ENCODE data around the gene HRH2. TPM values are rescaled to one million over a fixed set of nuclear protein-coding genes. Genes with fewer than 3 reads are reported as not detected.
A peak's percentile ranks its signal among the peaks of the same experiment; 100 is the strongest.

Gene HRH2
- polyA plus RNA-seq, 6 donors from 2014 or later: not detected

GRCh38 chr5:175652741-175653663, 4.9 kb upstream of the HRH2 start:
- peaks cover 20 to 41% (median 24%) of the 10 kb centered on the region in 3 donors for H3K27me3 Mint-ChIP-seq
- DNase-seq (no peak), ATAC-seq (ENCODE audit: low read depth in 2 of 2) (no peak)
- H3K4me3 Mint-ChIP-seq: no peak overlapping the region
- H3K9me3 Mint-ChIP-seq: peaks cover 6 to 37% (median 18%) of the 10 kb centered on the region in 7 donors
- H3K4me1 Mint-ChIP-seq: peaks cover 0 to 7% (median 5%) of the 10 kb centered on the region in 3 donors
- H3K36me3 Mint-ChIP-seq: peaks cover 0 to 14% of the 10 kb centered on the region in 2 donors
- H3K27ac Mint-ChIP-seq: peak overlapping the region in 2 of 6 donors; percentile 2 to 37

- peak overlapping the region in 1 of 6 donors; percentile 4 for H3K27ac Mint-ChIP-seq
- H3K36me3 Mint-ChIP-seq: peaks cover 0 to 15% of the 10 kb centered on the region in 2 donors
- H3K27me3 Mint-ChIP-seq: peaks cover 20 to 43% (median 24%) of the 10 kb centered on the region in 3 donors
- H3K4me3 Mint-ChIP-seq: no peak overlapping the region
- DNase-seq: no peak
- peaks cover 6 to 11% (median 7%) of the 10 kb centered on the region in 3 donors for H3K4me1 Mint-ChIP-seq
- ATAC-seq (ENCODE audit: low read depth in 2 of 2): no peak
- peaks cover 6 to 32% (median 17%) of the 10 kb centered on the region in 7 donors for H3K9me3 Mint-ChIP-seq
Observed at GRCh38 chr5:175653763-175654162, 4.1 kb upstream of the HRH2 start.

GRCh38 chr5:175654339-175654738, 3.5 kb upstream of the HRH2 start:
- H3K4me3 Mint-ChIP-seq: peak overlapping the region in 1 of 8 donors; percentile 17
- H3K27ac Mint-ChIP-seq: no peak overlapping the region
- H3K9me3 Mint-ChIP-seq: peaks cover 4 to 27% (median 11%) of the 10 kb centered on the region in 7 donors
- peaks cover 0 to 15% of the 10 kb centered on the region in 2 donors for H3K36me3 Mint-ChIP-seq
- peaks cover 20 to 46% (median 24%) of the 10 kb centered on the region in 3 donors for H3K27me3 Mint-ChIP-seq
- DNase-seq: no peak
- H3K4me1 Mint-ChIP-seq: peaks cover 6 to 13% (median 7%) of the 10 kb centered on the region in 3 donors
- no peak for ATAC-seq (ENCODE audit: low read depth in 2 of 2)

GRCh38 chr5:175654807-175655206, 3.1 kb upstream of the HRH2 start:
- no peak overlapping the region for H3K4me3 Mint-ChIP-seq
- H3K4me1 Mint-ChIP-seq: peaks cover 6 to 13% (median 7%) of the 10 kb centered on the region in 3 donors
- ATAC-seq (ENCODE audit: low read depth in 2 of 2): no peak
- peaks cover 21 to 51% (median 28%) of the 10 kb centered on the region in 3 donors for H3K27me3 Mint-ChIP-seq
- peaks cover 0 to 15% of the 10 kb centered on the region in 2 donors for H3K36me3 Mint-ChIP-seq
- peaks cover 4 to 23% (median 9%) of the 10 kb centered on the region in 7 donors for H3K9me3 Mint-ChIP-seq
- no peak overlapping the region for H3K27ac Mint-ChIP-seq
- DNase-seq: no peak

- Mint-ChIP-seq H3K27ac (peak overlapping the region in 1 of 6 donors; percentile 76), H3K36me3 (peaks cover 0 to 15% of the 10 kb centered on the region in 2 donors), H3K4me1 (peaks cover 6 to 13% (median 7%) of the 10 kb centered on the region in 3 donors), H3K4me3 (peak overlapping the region in 1 of 8 donors; percentile 9), H3K27me3 (peaks cover 26 to 57% (median 34%) of the 10 kb centered on the region in 3 donors), H3K9me3 (peaks cover 2 to 17% (median 7%) of the 10 kb centered on the region in 7 donors)
- no peak for ATAC-seq (ENCODE audit: low read depth in 2 of 2)
- DNase-seq: no peak
Observed at GRCh38 chr5:175655411-175655810, 2.5 kb upstream of the HRH2 start.

GRCh38 chr5:175656966-175657365, 905 bp upstream of the HRH2 start:
- Mint-ChIP-seq H3K36me3 (peaks cover 0 to 15% of the 10 kb centered on the region in 2 donors), H3K4me1 (peaks cover 6 to 13% (median 7%) of the 10 kb centered on the region in 3 donors), H3K27me3 (peaks cover 36 to 67% (median 41%) of the 10 kb centered on the region in 3 donors), H3K27ac (no peak overlapping the region), H3K4me3 (peak overlapping the region in 4 of 8 donors; percentile 4 to 61 (median 29)), H3K9me3 (peaks cover 0 to 6% (median 0%) of the 10 kb centered on the region in 7 donors)
- DNase-seq (no peak), ATAC-seq (ENCODE audit: low read depth in 2 of 2) (no peak)

GRCh38 chr5:175658299-175659145, 651 bp downstream of the HRH2 start:
- DNase-seq: no peak
- Mint-ChIP-seq H3K4me1 (peaks cover 6 to 13% (median 7%) of the 10 kb centered on the region in 3 donors), H3K27ac (peak overlapping the region in 1 of 6 donors; percentile 23), H3K9me3 (peaks cover 0 to 4% (median 0%) of the 10 kb centered on the region in 7 donors), H3K36me3 (peaks cover 0 to 15% of the 10 kb centered on the region in 2 donors), H3K27me3 (peaks cover 40 to 65% (median 41%) of the 10 kb centered on the region in 3 donors), H3K4me3 (peak overlapping the region; percentile 44 to 90 (median 68))
- ATAC-seq (ENCODE audit: low read depth in 2 of 2): no peak

- peaks cover 0 to 4% (median 0%) of the 10 kb centered on the region in 7 donors for H3K9me3 Mint-ChIP-seq
- DNase-seq (no peak), ATAC-seq (ENCODE audit: low read depth in 2 of 2) (no peak)
- peaks cover 0 to 15% of the 10 kb centered on the region in 2 donors for H3K36me3 Mint-ChIP-seq
- H3K4me3 Mint-ChIP-seq: peak overlapping the region in 2 of 8 donors; percentile 39 to 75
- peaks cover 41 to 66% (median 43%) of the 10 kb centered on the region in 3 donors for H3K27me3 Mint-ChIP-seq
- no peak overlapping the region for H3K27ac Mint-ChIP-seq
- H3K4me1 Mint-ChIP-seq: peaks cover 6 to 13% (median 7%) of the 10 kb centered on the region in 3 donors
Observed at GRCh38 chr5:175659546-175660253, 1.8 kb downstream of the HRH2 start.

- DNase-seq: no peak
- Mint-ChIP-seq H3K9me3 (peaks cover 0 to 3% (median 0%) of the 10 kb centered on the region in 7 donors), H3K27ac (no peak overlapping the region), H3K36me3 (no peaks in the 10 kb centered on the region), H3K4me3 (no peak overlapping the region), H3K4me1 (peaks cover 0 to 4% (median 3%) of the 10 kb centered on the region in 3 donors), H3K27me3 (peaks cover 17 to 32% (median 23%) of the 10 kb centered on the region in 3 donors)
- no peak for ATAC-seq (ENCODE audit: low read depth in 2 of 2)
Observed at GRCh38 chr5:175663186-175664184, 5.6 kb downstream of the HRH2 start.

- H3K27ac Mint-ChIP-seq: peak overlapping the region in 1 of 6 donors; percentile 3
- peaks cover 0 to 3% (median 0%) of the 10 kb centered on the region in 7 donors for H3K9me3 Mint-ChIP-seq
- no peaks in the 10 kb centered on the region for H3K36me3 Mint-ChIP-seq
- H3K4me3 Mint-ChIP-seq: peak overlapping the region in 1 of 8 donors; percentile 83
- peaks cover 14 to 25% (median 23%) of the 10 kb centered on the region in 3 donors for H3K27me3 Mint-ChIP-seq
- H3K4me1 Mint-ChIP-seq: no peaks in the 10 kb centered on the region
- DNase-seq (no peak), ATAC-seq (ENCODE audit: low read depth in 2 of 2) (no peak)
Observed at GRCh38 chr5:175664723-175665122, 6.9 kb downstream of the HRH2 start.

- no peak overlapping the region for H3K4me3 Mint-ChIP-seq
- H3K9me3 Mint-ChIP-seq: peaks cover 0 to 3% (median 0%) of the 10 kb centered on the region in 7 donors
- peaks cover under 1 to 17% (median 10%) of the 10 kb centered on the region in 3 donors for H3K27me3 Mint-ChIP-seq
- no peak for ATAC-seq (ENCODE audit: low read depth in 2 of 2)
- no peak overlapping the region for H3K27ac Mint-ChIP-seq
- no peaks in the 10 kb centered on the region for H3K4me1 Mint-ChIP-seq
- no peak for DNase-seq
- no peaks in the 10 kb centered on the region for H3K36me3 Mint-ChIP-seq
Observed at GRCh38 chr5:175666216-175666615, 8.3 kb downstream of the HRH2 start.
